Naive thymus-derived CD4-positive, alpha-beta T cell (primary cell): Measurements from ENCODE around the gene COTL1. TPM values are rescaled to one million over a fixed set of nuclear protein-coding genes. Genes with fewer than 3 reads are reported as not detected.

ENCODE experiments used
- polyA plus RNA-seq, 2 donors: library from polyadenylated mRNA; unstranded; fragments of 300-500 nt; fragmentation: Illumina TruSeq; gene quantifications; one replicate each; pipeline ENCODE4 v1.2.3, GENCODE V29; 2021
- total RNA-seq, 6 experiments: library from RNA in 5 of 6; stranded (reverse) in 5 of 6; gene quantifications; 1 replicate in 5 of 6; 2 replicates in 1 of 6; pipeline ENCODE4 v1.2.3 and lab custom pipeline; 2021 to 2026

Gene COTL1
- total and polyA plus RNA-seq, 7 experiments from 2014 or later, result 84.2 to 704 (median 268) TPM

Other genes starting within 250 kb of the COTL1 start
- gene ATP2C2, start 249.5 kb downstream of the COTL1 start, total RNA-seq, result not detected
- gene ATP2C2, start 249.5 kb downstream of the COTL1 start, polyA plus RNA-seq, result under 1 TPM in 1 of 2 donors, not detected in 1; 0.20 TPM
- gene MEAK7, start 113.4 kb downstream of the COTL1 start, total RNA-seq, result 10 to 100 TPM in 2 of 5 experiments, 1 to 10 TPM in 3; 6.3 to 56.1 (median 9.3) TPM
- gene MEAK7, start 113.4 kb downstream of the COTL1 start, polyA plus RNA-seq, result 1 to 10 TPM; 4.0 to 9.3 TPM
- 100 to 1,000 TPM in 2 of 5 experiments, 10 to 100 TPM in 3; 51.8 to 161 (median 97.8) TPM for gene KLHL36, start 30.4 kb upstream of the COTL1 start, total RNA-seq
- 10 to 100 TPM; 45.8 to 73.7 TPM for gene KLHL36, start 30.4 kb upstream of the COTL1 start, polyA plus RNA-seq
- gene USP10, start 81.9 kb upstream of the COTL1 start, total RNA-seq, result 100 to 1,000 TPM in 3 of 5 experiments, 10 to 100 TPM in 2; 88.4 to 113 (median 112) TPM
- 100 to 1,000 TPM; 106 to 123 TPM for gene USP10, start 81.9 kb upstream of the COTL1 start, polyA plus RNA-seq
- gene CRISPLD2, start 201.9 kb upstream of the COTL1 start, total RNA-seq, result 10 to 100 TPM in 1 of 5 experiments, 1 to 10 TPM in 1, under 1 TPM in 3; 0.38 to 14.4 (median 0.49) TPM
- gene CRISPLD2, start 201.9 kb upstream of the COTL1 start, polyA plus RNA-seq, result 1 to 10 TPM in 1 of 2 donors, under 1 TPM in 1; 0.82 to 1.7 TPM